ENCODE data around the gene CETN3.
"Not testable (repeated sequence)": the region's sequence is repeated elsewhere in the genome, so short reads cannot be mapped to it uniquely, and the experiment has no call there.

Gene CETN3

GRCh38 chr5:90386099-90386710 is 23.4 kb downstream of the CETN3 start:
- TF ChIP-seq CTCF (IDR thresholded peaks at IDR 0.05; ENCODE audit: low read length, missing control alignments): peak; percentile 54
- peak; percentile 53 for DNase-seq (ENCODE audit: low read depth)
- no peak overlapping the region for H3K4me3 ChIP-seq (replicated peaks; ENCODE audit: low read depth, low read length)

- H3K4me3 ChIP-seq (replicated peaks; ENCODE audit: low read depth, low read length): no peak overlapping the region
- no peak for TF ChIP-seq CTCF (IDR thresholded peaks at IDR 0.05; ENCODE audit: low read length, missing control alignments)
- no peak for DNase-seq (ENCODE audit: low read depth)
Observed at GRCh38 chr5:90384389-90384788, 25.2 kb downstream of the CETN3 start.

GRCh38 chr5:90383903-90384302 is 25.7 kb downstream of the CETN3 start:
- no peak for DNase-seq (ENCODE audit: low read depth)
- TF ChIP-seq CTCF (IDR thresholded peaks at IDR 0.05; ENCODE audit: low read length, missing control alignments): no peak
- no peak overlapping the region for H3K4me3 ChIP-seq (replicated peaks; ENCODE audit: low read depth, low read length)

GRCh38 chr5:90381213-90381929 is 28.2 kb downstream of the CETN3 start:
- no peak for DNase-seq (ENCODE audit: low read depth)

GRCh38 chr5:90379652-90380051 is 29.9 kb downstream of the CETN3 start:
- TF ChIP-seq CTCF (IDR thresholded peaks at IDR 0.05; ENCODE audit: low read length, missing control alignments): no peak
- no peak for DNase-seq (ENCODE audit: low read depth)
- H3K4me3 ChIP-seq (replicated peaks; ENCODE audit: low read depth, low read length): no peak overlapping the region

More at GRCh38 chr5:90381213-90381929, 28.2 kb downstream of the CETN3 start:
- TF ChIP-seq CTCF (IDR thresholded peaks at IDR 0.05; ENCODE audit: low read length, missing control alignments): no peak
- no peak overlapping the region for H3K4me3 ChIP-seq (replicated peaks; ENCODE audit: low read depth, low read length)

GRCh38 chr5:90378752-90379151 is 30.8 kb downstream of the CETN3 start:
- DNase-seq (ENCODE audit: low read depth): no peak

GRCh38 chr5:90371269-90371668 is 38.3 kb downstream of the CETN3 start:
- DNase-seq (ENCODE audit: low read depth); H3K4me3 ChIP-seq (replicated peaks; ENCODE audit: low read depth, low read length): not testable (repeated sequence)

More at GRCh38 chr5:90378752-90379151, 30.8 kb downstream of the CETN3 start:
- no peak for TF ChIP-seq CTCF (IDR thresholded peaks at IDR 0.05; ENCODE audit: low read length, missing control alignments)
- no peak overlapping the region for H3K4me3 ChIP-seq (replicated peaks; ENCODE audit: low read depth, low read length)
